Liver (tissue), 9 donors: ENCODE results near the gene CELSR2. TPM values are rescaled to one million over a fixed set of nuclear protein-coding genes. Genes with fewer than 3 reads are reported as not detected.

Experiments
- DNase-seq: peaks from one replicate; pipeline ENCODE4 v3.0.0-alpha.2; 2017; ENCODE audit warnings: low spot score
- H3K27ac ChIP-seq, 2 donors: one replicate each; pipeline ENCODE4 v1.7.0; 2013; ENCODE audit warnings: inconsistent platforms in 2 of 2, low read length in 2 of 2, control low read depth in 1 of 2, low read depth in 1 of 2, mild to moderate bottlenecking in 1 of 2
- H3K27me3 ChIP-seq, 4 donors: one replicate each; pipeline versions ENCODE4 v1.6.1 to v1.7.0; 2013; ENCODE audit warnings: low read length in 3 of 4, inconsistent platforms in 1 of 4, mild to moderate bottlenecking in 1 of 4, moderate library complexity in 1 of 4; ENCODE audit not compliant: control insufficient read depth in 4 of 4, insufficient read depth in 4 of 4
- H3K36me3 ChIP-seq, 4 donors: one replicate each; pipeline versions ENCODE4 v1.6.1 to v1.7.0; 2013; ENCODE audit warnings: low read length in 3 of 4, mild to moderate bottlenecking in 3 of 4, low read depth in 1 of 4, moderate library complexity in 1 of 4; ENCODE audit not compliant: control insufficient read depth in 4 of 4, insufficient read depth in 3 of 4
- H3K4me1 ChIP-seq, 4 donors: one replicate each; pipeline versions ENCODE4 v1.6.1 to v1.7.0; 2013; ENCODE audit warnings: low read length in 3 of 4, mild to moderate bottlenecking in 3 of 4, moderate library complexity in 1 of 4; ENCODE audit not compliant: control insufficient read depth in 4 of 4, insufficient read depth in 4 of 4
- H3K4me3 ChIP-seq, 3 donors: one replicate each; pipeline versions ENCODE4 v1.6.1 to v1.7.0; 2013; ENCODE audit warnings: low read length in 3 of 3, control low read depth in 1 of 3, low read depth in 1 of 3, mild to moderate bottlenecking in 1 of 3
- H3K9ac ChIP-seq, 2 donors: one replicate each; pipeline ENCODE4 v1.7.0; 2013; ENCODE audit warnings: low read length in 2 of 2, mild to moderate bottlenecking in 2 of 2, moderate library complexity in 2 of 2, control low read depth in 1 of 2, low read depth in 1 of 2
- H3K9me3 ChIP-seq, 4 donors: one replicate each; pipeline versions ENCODE4 v1.6.1 to v1.7.0; 2013; ENCODE audit warnings: low read length in 3 of 4; ENCODE audit not compliant: control insufficient read depth in 4 of 4
- ATF3 ChIP-seq: IDR thresholded peaks from 2 replicates; pipeline ENCODE4 v1.6.1; 2016; ENCODE audit warnings: antibody characterized with exemption
- CTCF ChIP-seq: fragments of 150-350 bp; IDR thresholded peaks from 2 replicates; pipeline ENCODE4 v1.5.1; 2017; ENCODE audit warnings: improper control_type of control experiment, low read depth, low read length; ENCODE audit not compliant: missing input control
- EGR1 ChIP-seq, 2 donors: IDR thresholded peaks; 2 replicates each; pipeline ENCODE4 v1.6.1; 2016 to 2018; ENCODE audit warnings: antibody characterized with exemption in 2 of 2, low read depth in 2 of 2
- FOXA1 ChIP-seq: IDR thresholded peaks from 2 replicates; pipeline ENCODE4 v1.6.1; 2016; ENCODE audit warnings: antibody characterized with exemption
- FOXA2 ChIP-seq: IDR thresholded peaks from 2 replicates; pipeline ENCODE4 v1.6.1; 2016; ENCODE audit warnings: antibody characterized with exemption
- GABPA ChIP-seq, 2 donors: IDR thresholded peaks in 1 of 2; conservative IDR thresholded peaks in 1 of 2; 2 replicates each; pipeline ENCODE4 v1.6.1; 2016; ENCODE audit warnings: antibody characterized with exemption in 2 of 2, mild to moderate bottlenecking in 1 of 2, moderate library complexity in 1 of 2
- HNF4A ChIP-seq, 2 donors: conservative IDR thresholded peaks; 2 replicates each; pipeline ENCODE4 v1.6.1; 2016; ENCODE audit warnings: antibody characterized with exemption in 2 of 2, mild to moderate bottlenecking in 2 of 2
- HNF4G ChIP-seq: IDR thresholded peaks from 2 replicates; pipeline ENCODE4 v1.6.1; 2016; ENCODE audit warnings: antibody characterized with exemption
- MAX ChIP-seq: IDR thresholded peaks from 2 replicates; pipeline ENCODE4 v1.6.1; 2016; ENCODE audit warnings: antibody characterized with exemption
- NR2F2 ChIP-seq: IDR thresholded peaks from 2 replicates; pipeline ENCODE4 v1.6.1; 2016; ENCODE audit warnings: antibody characterized with exemption
- RAD21 ChIP-seq, 2 donors: IDR thresholded peaks; 2 replicates each; pipeline ENCODE4 v1.6.1; 2016; ENCODE audit warnings: antibody characterized with exemption in 2 of 2, mild to moderate bottlenecking in 2 of 2
- REST ChIP-seq: IDR thresholded peaks from 2 replicates; pipeline ENCODE4 v1.6.1; 2016; ENCODE audit warnings: antibody characterized with exemption, mild to moderate bottlenecking
- RXRA ChIP-seq, 2 donors: IDR thresholded peaks; 2 replicates each; pipeline ENCODE4 v1.6.1; 2017 to 2018; ENCODE audit warnings: antibody characterized with exemption in 2 of 2, mild to moderate bottlenecking in 1 of 2
- SP1 ChIP-seq: IDR thresholded peaks from 2 replicates; pipeline ENCODE4 v1.6.1; 2018; ENCODE audit warnings: antibody characterized with exemption, mild to moderate bottlenecking
- YY1 ChIP-seq: IDR thresholded peaks from 2 replicates; pipeline ENCODE4 v1.6.1; 2016; ENCODE audit warnings: antibody characterized with exemption, mild to moderate bottlenecking
- WGBS: extraction: QIAGEN DNeasy Blood & Tissue Kit; methylation state at CpG from one replicate; pipeline ENCODE4 v1.1.7; 2013; 5-methylcytosine and 5-hydroxymethylcytosine counted together
- polyA plus RNA-seq, 2 donors: library from polyadenylated mRNA; stranded (reverse) in 1 of 2; unstranded in 1 of 2; fragments of 200-250 nt in 1 of 2; fragments of >200 nt in 1 of 2; fragmentation: Nextera tagmentation in 1 of 2; extraction: Ambion mirVana in 1 of 2; gene quantifications; one replicate each; pipeline versions ENCODE4 v1.2.1 to v1.2.3, GENCODE V29; 2013 to 2015
- total RNA-seq, 2 donors: library from RNA; depleted of rRNA; stranded (reverse); fragments of >200 nt; gene quantifications; one replicate each; pipeline ENCODE4 v1.2.3, GENCODE V29; 2014
- donor health status: healthy.
- donor health status: healthy.
- donor health status: healthy.
- donor health status: healthy.
- donor health status: healthy.

The CELSR2 gene
- total and polyA plus RNA-seq, 4 donors: 0.73 to 1.6 (median 1.2) TPM

- H3K27me3 ChIP-seq: no peaks in the 10 kb centered on the region
- no peak overlapping the region for H3K27ac ChIP-seq
- no peak overlapping the region for H3K9ac ChIP-seq
- no peaks in the 10 kb centered on the region for H3K36me3 ChIP-seq
- H3K4me1 ChIP-seq: no peaks in the 10 kb centered on the region
- no peaks in the 10 kb centered on the region for H3K9me3 ChIP-seq
- DNase-seq: no peak
- no peak overlapping the region for H3K4me3 ChIP-seq
- TF ChIP-seq EGR1 (IDR thresholded peaks at IDR 0.05; ENCODE audit: low read depth in 2 of 2) (no peak), RXRA (IDR thresholded peaks at IDR 0.05) (no peak), REST (no peak), YY1 (no peak), HNF4A (conservative IDR thresholded peaks at IDR 0.05) (no peak), HNF4G (no peak), SP1 (no peak), GABPA (IDR thresholded peaks at IDR 0.05 in 1 of 2, conservative IDR thresholded peaks at IDR 0.05 in 1 of 2) (no peak), ATF3 (no peak), RAD21 (IDR thresholded peaks at IDR 0.05) (no peak)
- 90% methylated on average over 15 of the region's 15 CpGs for WGBS
These were observed 8.5 kb downstream of the CELSR2 start for GRCh38 chr1:109257682-109258421.

GRCh38 chr1:109258481-109259466, 9.4 kb downstream of the CELSR2 start:
- H3K4me3 ChIP-seq: no peak overlapping the region
- WGBS: 95% methylated on average over 69 of the region's 69 CpGs
- H3K9ac ChIP-seq: no peak overlapping the region
- H3K9me3 ChIP-seq: no peaks in the 10 kb centered on the region
- no peaks in the 10 kb centered on the region for H3K4me1 ChIP-seq
- TF ChIP-seq CTCF (no peak), RXRA (IDR thresholded peaks at IDR 0.05) (no peak), FOXA1 (no peak), FOXA2 (no peak), REST (no peak), YY1 (no peak), RAD21 (IDR thresholded peaks at IDR 0.05) (no peak), NR2F2 (no peak), SP1 (no peak), MAX (no peak), ATF3 (no peak)
- H3K27ac ChIP-seq: no peak overlapping the region
- no peaks in the 10 kb centered on the region for H3K27me3 ChIP-seq
- no peaks in the 10 kb centered on the region for H3K36me3 ChIP-seq
- no peak for DNase-seq
